CD4-positive, alpha-beta T cell (primary cell): Measurements from ENCODE around the gene VASN. TPM values are rescaled to one million over a fixed set of nuclear protein-coding genes. Genes with fewer than 3 reads are reported as not detected.

ENCODE experiments used
- ATAC-seq: fragments of 200-7000 bp; cut with Tn5 transposase; one replicate; pipeline ENCODE4 v1.10.0; 2022; ENCODE audit warnings: mild to moderate bottlenecking; ENCODE audit not compliant: poor library complexity
- CTCF ChIA-PET: fragments of 350-600 bp; sonication (Branson Sonifier 250); formaldehyde crosslinking; loops from one replicate; lab custom pipeline; 2021; ENCODE audit warnings: antibody characterized with exemption, inconsistent platforms; lab: Charles Lee
- POLR2A ChIA-PET: fragments of 350-600 bp; sonication (Branson Sonifier 250); formaldehyde crosslinking; loops from one replicate; lab custom pipeline; 2021; ENCODE audit warnings: antibody characterized with exemption, inconsistent platforms; lab: Charles Lee
- DNase-seq, 14 experiments: peaks; one replicate each; pipeline ENCODE4 v3.0.0-alpha.2; 2013 to 2020; ENCODE audit warnings: mixed read lengths in 2 of 14
- H3K27ac ChIP-seq, 2 donors: one replicate each; pipeline versions ENCODE4 v1.5.1 to v1.7.0; 2013; ENCODE audit warnings: low read length in 2 of 2, low read depth in 1 of 2, mild to moderate bottlenecking in 1 of 2
- H3K27me3 ChIP-seq, 2 experiments: 1 replicate in 1 of 2; 2 replicates in 1 of 2; pipeline versions ENCODE4 v1.6.1 to v1.7.0; 2013; ENCODE audit warnings: low read length in 2 of 2, control low read depth in 1 of 2, mild to moderate bottlenecking in 1 of 2, moderate library complexity in 1 of 2; ENCODE audit not compliant: insufficient read depth in 2 of 2, control insufficient read depth in 1 of 2
- H3K36me3 ChIP-seq: one replicate; pipeline ENCODE4 v1.6.1; 2013; ENCODE audit warnings: low read length, control low read depth; ENCODE audit not compliant: insufficient read depth
- H3K4me1 ChIP-seq: one replicate; pipeline ENCODE4 v1.6.1; 2013; ENCODE audit warnings: low read length, control low read depth; ENCODE audit not compliant: insufficient read depth
- H3K4me3 ChIP-seq: one replicate; pipeline ENCODE4 v1.5.1; 2013; ENCODE audit warnings: mild to moderate bottlenecking, low read length, moderate library complexity
- H3K9me3 ChIP-seq, 2 experiments: 1 replicate in 1 of 2; 2 replicates in 1 of 2; pipeline versions ENCODE4 v1.6.1 to v1.7.0; 2013; ENCODE audit warnings: low read length in 2 of 2, mild to moderate bottlenecking in 2 of 2, control low read depth in 1 of 2, moderate library complexity in 1 of 2; ENCODE audit not compliant: control insufficient read depth in 1 of 2, insufficient read depth in 1 of 2
- H3K27ac Mint-ChIP-seq: one replicate; pipeline ENCODE4 v1.8.0; 2020; ENCODE audit warnings: mixed read lengths
- H3K27me3 Mint-ChIP-seq: one replicate; pipeline ENCODE4 v1.8.0; 2021; ENCODE audit warnings: mixed read lengths
- H3K36me3 Mint-ChIP-seq: one replicate; pipeline ENCODE4 v1.8.0; 2021; ENCODE audit warnings: low read depth, mixed read lengths
- H3K4me1 Mint-ChIP-seq: one replicate; pipeline ENCODE4 v1.8.0; 2021; ENCODE audit warnings: low read depth, mixed read lengths
- H3K4me3 Mint-ChIP-seq: one replicate; pipeline ENCODE4 v1.8.0; 2020; ENCODE audit warnings: mild to moderate bottlenecking, mixed read lengths
- H3K9me3 Mint-ChIP-seq: one replicate; pipeline ENCODE4 v1.8.0; 2020; ENCODE audit warnings: mixed read lengths
- intact Hi-C, 2 experiments: fragments of 100-400 bp; cut with DNase I in 1 of 2; cut with micrococcal nuclease in 1 of 2; formaldehyde crosslinking; loops; one replicate each; pipeline versions ENCODE4 v1.15.1 to v1.9.0; 2023 to 2025; cut with DNase I, micrococcal nuclease
- total RNA-seq, 174 experiments: library from RNA in 2 of 174; stranded (reverse) in 2 of 174; gene quantifications; one replicate each; pipeline ENCODE4 v1.2.3 and lab custom pipeline; 2021 to 2026
- TF ChIP-seq, protein P1 (sequence below): fragments of 200-600 bp; IDR thresholded peaks from one replicate; pipeline ENCODE4 v1.8.0; 2022; ENCODE audit warnings: antibody characterized with exemption, mild to moderate bottlenecking

Gene VASN
- total RNA-seq, 2 experiments from 2014 or later, result 0.70 to 0.77 TPM

DNA sequence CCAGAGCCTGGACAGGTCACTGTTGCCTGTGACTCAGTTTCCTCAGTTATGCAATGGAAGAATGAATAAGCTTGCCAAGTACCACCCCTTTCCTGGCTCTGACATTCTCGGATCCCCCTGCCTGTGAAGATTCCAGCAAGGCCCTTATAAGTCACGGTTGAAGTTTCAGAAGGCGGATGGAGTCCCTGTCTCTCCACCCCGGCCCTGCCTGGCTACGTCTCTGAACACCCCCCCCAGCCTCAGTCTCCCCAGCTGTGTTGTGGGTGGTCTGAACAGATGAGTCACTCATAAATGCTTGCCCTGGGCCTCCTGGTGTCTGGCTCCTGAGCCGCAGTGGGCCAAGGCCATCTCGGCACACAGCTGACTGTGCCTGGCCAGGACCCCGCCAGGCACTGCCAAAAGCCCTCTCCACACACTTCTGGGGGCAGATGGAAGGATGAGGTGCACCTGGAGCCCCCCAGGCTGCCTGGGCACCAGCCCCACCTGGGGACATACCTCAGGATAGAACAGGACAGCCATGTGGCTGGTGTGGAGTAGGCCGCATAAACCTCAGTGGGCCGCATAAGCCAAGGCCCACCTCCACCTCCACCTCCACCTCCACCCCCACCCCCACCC, 15.4 kb downstream of the VASN start:
- Mint-ChIP-seq H3K9me3 (no peaks in the 10 kb centered on the region), H3K27me3 (no peaks in the 10 kb centered on the region), H3K4me1 (no peaks in the 10 kb centered on the region), H3K36me3 (peaks cover 91% of the 10 kb centered on the region), H3K27ac (peak overlapping the region; percentile 80), H3K4me3 (peak overlapping the region; percentile 38)
- ChIA-PET CTCF (no interaction called here), POLR2A (interaction anchor here (0.6 kb wide), 1 partner anchor 243 kb away, joined by 3 read pairs; no protein-coding TSS in a partner anchor)
- DNase-seq (no peak), ATAC-seq (no peak)
- intact Hi-C loops, result loop anchor here in 1 of 2 experiments (2.0 kb wide), 1 partner anchor 14 kb away; no protein-coding TSS in a partner anchor
- TF ChIP-seq, protein P1, sequence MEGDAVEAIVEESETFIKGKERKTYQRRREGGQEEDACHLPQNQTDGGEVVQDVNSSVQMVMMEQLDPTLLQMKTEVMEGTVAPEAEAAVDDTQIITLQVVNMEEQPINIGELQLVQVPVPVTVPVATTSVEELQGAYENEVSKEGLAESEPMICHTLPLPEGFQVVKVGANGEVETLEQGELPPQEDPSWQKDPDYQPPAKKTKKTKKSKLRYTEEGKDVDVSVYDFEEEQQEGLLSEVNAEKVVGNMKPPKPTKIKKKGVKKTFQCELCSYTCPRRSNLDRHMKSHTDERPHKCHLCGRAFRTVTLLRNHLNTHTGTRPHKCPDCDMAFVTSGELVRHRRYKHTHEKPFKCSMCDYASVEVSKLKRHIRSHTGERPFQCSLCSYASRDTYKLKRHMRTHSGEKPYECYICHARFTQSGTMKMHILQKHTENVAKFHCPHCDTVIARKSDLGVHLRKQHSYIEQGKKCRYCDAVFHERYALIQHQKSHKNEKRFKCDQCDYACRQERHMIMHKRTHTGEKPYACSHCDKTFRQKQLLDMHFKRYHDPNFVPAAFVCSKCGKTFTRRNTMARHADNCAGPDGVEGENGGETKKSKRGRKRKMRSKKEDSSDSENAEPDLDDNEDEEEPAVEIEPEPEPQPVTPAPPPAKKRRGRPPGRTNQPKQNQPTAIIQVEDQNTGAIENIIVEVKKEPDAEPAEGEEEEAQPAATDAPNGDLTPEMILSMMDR, result no peak
- Histone ChIP-seq H3K27me3 (no peaks in the 10 kb centered on the region), H3K9me3 (no peaks in the 10 kb centered on the region), H3K27ac (no peak overlapping the region), H3K36me3 (peaks cover 95% of the 10 kb centered on the region), H3K4me3 (no peak overlapping the region), H3K4me1 (peaks cover 11% of the 10 kb centered on the region)

DNA sequence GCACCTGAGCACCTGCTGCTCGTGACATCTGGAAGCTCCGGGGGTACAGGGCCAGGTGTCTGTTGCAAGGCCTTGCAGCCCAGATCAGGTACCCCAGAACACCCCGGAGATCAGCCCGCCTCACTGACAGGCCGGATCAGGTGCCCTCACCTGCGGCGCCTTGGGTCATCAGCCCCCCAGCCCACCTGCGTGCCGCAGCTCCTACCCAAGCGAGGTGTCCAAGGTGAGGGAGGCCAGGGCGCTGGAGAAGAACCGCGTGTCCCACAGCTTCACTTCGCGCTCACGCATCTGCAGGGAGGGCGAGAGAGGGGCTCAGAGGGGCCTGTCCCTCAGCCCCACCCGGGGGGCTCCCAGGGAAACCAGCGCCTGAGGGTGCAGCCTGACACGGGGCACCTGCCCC, 16.1 kb downstream of the VASN start:
- POLR2A ChIA-PET, result interaction anchor here (0.6 kb wide), 1 partner anchor 243 kb away, joined by 3 read pairs; no protein-coding TSS in a partner anchor

DNA sequence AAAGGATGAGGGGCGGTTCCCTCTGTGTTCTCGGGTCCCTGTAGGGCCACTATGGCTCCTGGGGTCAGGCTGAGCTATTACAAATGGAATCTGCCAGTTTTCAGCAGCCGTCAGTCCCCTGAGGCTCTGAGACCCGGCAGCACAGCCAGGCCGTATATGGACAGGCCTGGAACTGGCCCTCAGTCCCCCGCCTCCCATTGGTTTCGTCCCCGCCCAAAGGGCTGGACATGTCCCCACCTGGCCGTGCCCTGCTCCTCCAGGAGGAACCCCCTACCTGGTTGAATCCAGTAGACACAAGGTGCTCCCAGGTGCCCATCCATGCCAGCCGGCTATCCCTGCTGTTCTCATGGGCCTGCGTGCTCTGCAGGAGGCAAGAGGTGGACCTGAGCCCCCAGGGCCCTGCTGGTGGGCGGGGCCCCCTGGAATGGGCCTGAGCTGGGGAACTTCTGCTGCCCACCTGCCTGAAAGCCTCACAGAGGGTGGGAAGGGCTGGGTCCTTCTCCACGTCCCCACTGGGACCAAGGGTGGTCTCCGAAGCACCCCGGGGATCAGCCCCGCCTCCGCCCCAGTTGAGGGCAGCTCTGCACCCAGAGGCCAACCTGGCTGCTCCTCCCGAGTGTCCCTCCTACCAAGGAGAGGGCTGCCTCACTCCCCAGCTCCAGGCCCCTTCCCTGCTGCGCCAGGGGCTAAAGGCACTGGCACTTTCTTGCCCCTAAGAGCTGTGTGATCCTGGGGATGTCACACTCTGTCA, 16.8 kb downstream of the VASN start:
- ChIA-PET CTCF (no interaction called here), POLR2A (no interaction called here)
- intact Hi-C loops, result no loop called here
- H3K27ac Mint-ChIP-seq, result no peak overlapping the region
- Histone ChIP-seq H3K4me3 (no peak overlapping the region), H3K4me1 (peaks cover 19% of the 10 kb centered on the region), H3K36me3 (peaks cover 97% of the 10 kb centered on the region), H3K27me3 (no peaks in the 10 kb centered on the region), H3K27ac (no peak overlapping the region), H3K9me3 (no peaks in the 10 kb centered on the region)
- no peak for DNase-seq
- no peaks in the 10 kb centered on the region for H3K9me3 Mint-ChIP-seq
- H3K4me3 Mint-ChIP-seq, result no peak overlapping the region
- H3K4me1 Mint-ChIP-seq, result no peaks in the 10 kb centered on the region
- no peak for ATAC-seq
- H3K27me3 Mint-ChIP-seq, result no peaks in the 10 kb centered on the region
- H3K36me3 Mint-ChIP-seq, result peaks cover 89% of the 10 kb centered on the region
- TF ChIP-seq, protein P1, result no peak

More for the DNA sequence above, 16.1 kb downstream of the VASN start:
- CTCF ChIA-PET, result no interaction called here
- TF ChIP-seq, protein P1, result no peak
- Histone ChIP-seq H3K4me1 (peaks cover 16% of the 10 kb centered on the region), H3K27ac (no peak overlapping the region), H3K27me3 (no peaks in the 10 kb centered on the region), H3K9me3 (no peaks in the 10 kb centered on the region), H3K36me3 (peaks cover 97% of the 10 kb centered on the region), H3K4me3 (no peak overlapping the region)
- no peaks in the 10 kb centered on the region for H3K9me3 Mint-ChIP-seq
- H3K27me3 Mint-ChIP-seq, result no peaks in the 10 kb centered on the region
- H3K27ac Mint-ChIP-seq, result no peak overlapping the region
- intact Hi-C loops, result loop anchor here in 1 of 2 experiments (2.0 kb wide), 1 partner anchor 15 kb away; no protein-coding TSS in a partner anchor
- H3K4me3 Mint-ChIP-seq, result peak overlapping the region; percentile 38
- ATAC-seq, result no peak
- H3K4me1 Mint-ChIP-seq, result no peaks in the 10 kb centered on the region
- H3K36me3 Mint-ChIP-seq, result peaks cover 89% of the 10 kb centered on the region
- DNase-seq, result no peak
